Liver (tissue), 9 donors: ENCODE data around the gene PIP5K1C. TPM values are rescaled to one million over a fixed set of nuclear protein-coding genes. Genes with fewer than 3 reads are reported as not detected.

ENCODE experiments used
- DNase-seq: peaks from one replicate; pipeline ENCODE4 v3.0.0-alpha.2; 2017; ENCODE audit warnings: low spot score
- H3K27ac ChIP-seq, 2 donors: one replicate each; pipeline ENCODE4 v1.7.0; 2013; ENCODE audit warnings: inconsistent platforms in 2 of 2, low read length in 2 of 2, control low read depth in 1 of 2, low read depth in 1 of 2, mild to moderate bottlenecking in 1 of 2
- H3K27me3 ChIP-seq, 4 donors: one replicate each; pipeline versions ENCODE4 v1.6.1 to v1.7.0; 2013; ENCODE audit warnings: low read length in 3 of 4, inconsistent platforms in 1 of 4, mild to moderate bottlenecking in 1 of 4, moderate library complexity in 1 of 4; ENCODE audit not compliant: control insufficient read depth in 4 of 4, insufficient read depth in 4 of 4
- H3K36me3 ChIP-seq, 4 donors: one replicate each; pipeline versions ENCODE4 v1.6.1 to v1.7.0; 2013; ENCODE audit warnings: low read length in 3 of 4, mild to moderate bottlenecking in 3 of 4, low read depth in 1 of 4, moderate library complexity in 1 of 4; ENCODE audit not compliant: control insufficient read depth in 4 of 4, insufficient read depth in 3 of 4
- H3K4me1 ChIP-seq, 4 donors: one replicate each; pipeline versions ENCODE4 v1.6.1 to v1.7.0; 2013; ENCODE audit warnings: low read length in 3 of 4, mild to moderate bottlenecking in 3 of 4, moderate library complexity in 1 of 4; ENCODE audit not compliant: control insufficient read depth in 4 of 4, insufficient read depth in 4 of 4
- H3K4me3 ChIP-seq, 3 donors: one replicate each; pipeline versions ENCODE4 v1.6.1 to v1.7.0; 2013; ENCODE audit warnings: low read length in 3 of 3, control low read depth in 1 of 3, low read depth in 1 of 3, mild to moderate bottlenecking in 1 of 3
- H3K9ac ChIP-seq, 2 donors: one replicate each; pipeline ENCODE4 v1.7.0; 2013; ENCODE audit warnings: low read length in 2 of 2, mild to moderate bottlenecking in 2 of 2, moderate library complexity in 2 of 2, control low read depth in 1 of 2, low read depth in 1 of 2
- H3K9me3 ChIP-seq, 4 donors: one replicate each; pipeline versions ENCODE4 v1.6.1 to v1.7.0; 2013; ENCODE audit warnings: low read length in 3 of 4; ENCODE audit not compliant: control insufficient read depth in 4 of 4
- ATF3 ChIP-seq: IDR thresholded peaks from 2 replicates; pipeline ENCODE4 v1.6.1; 2016; ENCODE audit warnings: antibody characterized with exemption
- CTCF ChIP-seq: fragments of 150-350 bp; IDR thresholded peaks from 2 replicates; pipeline ENCODE4 v1.5.1; 2017; ENCODE audit warnings: improper control_type of control experiment, low read depth, low read length; ENCODE audit not compliant: missing input control
- EGR1 ChIP-seq, 2 donors: IDR thresholded peaks; 2 replicates each; pipeline ENCODE4 v1.6.1; 2016 to 2018; ENCODE audit warnings: antibody characterized with exemption in 2 of 2, low read depth in 2 of 2
- FOXA1 ChIP-seq: IDR thresholded peaks from 2 replicates; pipeline ENCODE4 v1.6.1; 2016; ENCODE audit warnings: antibody characterized with exemption
- FOXA2 ChIP-seq: IDR thresholded peaks from 2 replicates; pipeline ENCODE4 v1.6.1; 2016; ENCODE audit warnings: antibody characterized with exemption
- GABPA ChIP-seq, 2 donors: IDR thresholded peaks in 1 of 2; conservative IDR thresholded peaks in 1 of 2; 2 replicates each; pipeline ENCODE4 v1.6.1; 2016; ENCODE audit warnings: antibody characterized with exemption in 2 of 2, mild to moderate bottlenecking in 1 of 2, moderate library complexity in 1 of 2
- HNF4A ChIP-seq, 2 donors: conservative IDR thresholded peaks; 2 replicates each; pipeline ENCODE4 v1.6.1; 2016; ENCODE audit warnings: antibody characterized with exemption in 2 of 2, mild to moderate bottlenecking in 2 of 2
- HNF4G ChIP-seq: IDR thresholded peaks from 2 replicates; pipeline ENCODE4 v1.6.1; 2016; ENCODE audit warnings: antibody characterized with exemption
- MAX ChIP-seq: IDR thresholded peaks from 2 replicates; pipeline ENCODE4 v1.6.1; 2016; ENCODE audit warnings: antibody characterized with exemption
- RAD21 ChIP-seq, 2 donors: IDR thresholded peaks; 2 replicates each; pipeline ENCODE4 v1.6.1; 2016; ENCODE audit warnings: antibody characterized with exemption in 2 of 2, mild to moderate bottlenecking in 2 of 2
- RXRA ChIP-seq, 2 donors: IDR thresholded peaks; 2 replicates each; pipeline ENCODE4 v1.6.1; 2017 to 2018; ENCODE audit warnings: antibody characterized with exemption in 2 of 2, mild to moderate bottlenecking in 1 of 2
- SP1 ChIP-seq: IDR thresholded peaks from 2 replicates; pipeline ENCODE4 v1.6.1; 2018; ENCODE audit warnings: antibody characterized with exemption, mild to moderate bottlenecking
- YY1 ChIP-seq: IDR thresholded peaks from 2 replicates; pipeline ENCODE4 v1.6.1; 2016; ENCODE audit warnings: antibody characterized with exemption, mild to moderate bottlenecking
- ZBTB33 ChIP-seq: IDR thresholded peaks from 2 replicates; pipeline ENCODE4 v1.6.1; 2016; ENCODE audit warnings: antibody characterized with exemption
- WGBS: extraction: QIAGEN DNeasy Blood & Tissue Kit; methylation state at CpG from one replicate; pipeline ENCODE4 v1.1.7; 2013; 5-methylcytosine and 5-hydroxymethylcytosine counted together
- polyA plus RNA-seq, 2 donors: library from polyadenylated mRNA; stranded (reverse) in 1 of 2; unstranded in 1 of 2; fragments of 200-250 nt in 1 of 2; fragments of >200 nt in 1 of 2; fragmentation: Nextera tagmentation in 1 of 2; extraction: Ambion mirVana in 1 of 2; gene quantifications; one replicate each; pipeline versions ENCODE4 v1.2.1 to v1.2.3, GENCODE V29; 2013 to 2015
- total RNA-seq, 2 donors: library from RNA; depleted of rRNA; stranded (reverse); fragments of >200 nt; gene quantifications; one replicate each; pipeline ENCODE4 v1.2.3, GENCODE V29; 2014
- donor health status: healthy.
- donor health status: healthy.
- donor health status: healthy.
- donor health status: healthy.
- donor health status: healthy.

Gene PIP5K1C
- total and polyA plus RNA-seq, 4 donors: 1.8 to 7.4 (median 6.0) TPM

- H3K27me3 ChIP-seq: no peaks in the 10 kb centered on the region
- no peak overlapping the region for H3K9ac ChIP-seq
- TF ChIP-seq EGR1 (IDR thresholded peaks at IDR 0.05; ENCODE audit: low read depth in 2 of 2) (no peak), FOXA1 (no peak), YY1 (no peak), FOXA2 (no peak), ZBTB33 (no peak), CTCF (no peak), RXRA (IDR thresholded peaks at IDR 0.05) (no peak), MAX (no peak), GABPA (IDR thresholded peaks at IDR 0.05 in 1 of 2, conservative IDR thresholded peaks at IDR 0.05 in 1 of 2) (no peak), RAD21 (IDR thresholded peaks at IDR 0.05) (no peak), HNF4A (conservative IDR thresholded peaks at IDR 0.05) (no peak), SP1 (no peak)
- H3K27ac ChIP-seq: no peak overlapping the region
- whole genome bisulfite sequencing: 93% methylated on average over 43 of the region's 43 CpGs
- no peak for DNase-seq
- H3K4me3 ChIP-seq: no peak overlapping the region
- H3K9me3 ChIP-seq: no peaks in the 10 kb centered on the region
- peaks cover 2 to 15% (median 10%) of the 10 kb centered on the region in 4 donors for H3K4me1 ChIP-seq
- H3K36me3 ChIP-seq: no peaks in the 10 kb centered on the region
Observed at GRCh38 chr19:3697671-3698385, 2.4 kb downstream of the PIP5K1C start.

GRCh38 chr19:3697094-3697493, 3.2 kb downstream of the PIP5K1C start:
- Histone ChIP-seq H3K9me3 (no peaks in the 10 kb centered on the region), H3K9ac (no peak overlapping the region), H3K27ac (no peak overlapping the region), H3K4me3 (no peak overlapping the region), H3K27me3 (no peaks in the 10 kb centered on the region), H3K4me1 (peaks cover 2 to 15% (median 10%) of the 10 kb centered on the region in 4 donors), H3K36me3 (no peaks in the 10 kb centered on the region)
- no peak for DNase-seq
- TF ChIP-seq ATF3: no peak
- no peak for TF ChIP-seq HNF4G
- no peak for TF ChIP-seq YY1
- TF ChIP-seq RAD21 (IDR thresholded peaks at IDR 0.05): no peak
- TF ChIP-seq SP1: no peak
- TF ChIP-seq ZBTB33: no peak
- TF ChIP-seq FOXA2: no peak
- WGBS: 97% methylated on average over 30 of the region's 30 CpGs
